OCI-LY1 (cell line): ENCODE results near the gene MLANA.

Experiments used
- EZH2 ChIP-seq: fragments of 200-600 bp; sonication (generic), shearing (Covaris generic); IDR thresholded peaks from 2 replicates; pipeline ENCODE4 v1.8.0; 2017; ENCODE audit warnings: borderline replicate concordance, mixed run types, mild to moderate bottlenecking, antibody characterized with exemption, low read length, moderate library complexity, mixed read lengths
- TF ChIP-seq, protein P1 (sequence below): fragments of 200-600 bp; sonication (generic), shearing (Covaris generic); IDR thresholded peaks from 2 replicates; pipeline ENCODE4 v1.5.1; 2017; ENCODE audit warnings: mild to moderate bottlenecking, antibody characterized with exemption, low read length, moderate library complexity, mixed read lengths

DNA sequence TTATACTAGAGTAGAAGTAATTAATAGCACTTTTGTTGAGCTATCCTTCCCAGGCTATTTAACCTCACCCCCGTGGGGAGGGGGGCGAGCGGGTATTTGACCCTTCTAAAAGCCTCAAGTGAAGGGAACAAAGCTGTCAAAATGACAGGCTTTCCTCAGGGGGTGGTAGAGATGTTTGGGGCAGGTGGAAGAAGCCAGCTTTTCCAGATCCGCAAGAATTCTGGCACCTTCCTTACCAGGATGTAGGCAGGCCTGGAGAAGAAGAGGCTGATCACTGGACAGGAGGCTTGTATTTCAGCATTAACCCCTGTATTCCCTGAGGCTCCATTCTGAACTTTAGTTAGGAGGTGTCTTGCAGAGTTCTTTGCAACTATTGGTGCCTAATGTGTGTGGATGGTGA lies 26.2 kb upstream of the MLANA start:
- TF ChIP-seq, protein P1, sequence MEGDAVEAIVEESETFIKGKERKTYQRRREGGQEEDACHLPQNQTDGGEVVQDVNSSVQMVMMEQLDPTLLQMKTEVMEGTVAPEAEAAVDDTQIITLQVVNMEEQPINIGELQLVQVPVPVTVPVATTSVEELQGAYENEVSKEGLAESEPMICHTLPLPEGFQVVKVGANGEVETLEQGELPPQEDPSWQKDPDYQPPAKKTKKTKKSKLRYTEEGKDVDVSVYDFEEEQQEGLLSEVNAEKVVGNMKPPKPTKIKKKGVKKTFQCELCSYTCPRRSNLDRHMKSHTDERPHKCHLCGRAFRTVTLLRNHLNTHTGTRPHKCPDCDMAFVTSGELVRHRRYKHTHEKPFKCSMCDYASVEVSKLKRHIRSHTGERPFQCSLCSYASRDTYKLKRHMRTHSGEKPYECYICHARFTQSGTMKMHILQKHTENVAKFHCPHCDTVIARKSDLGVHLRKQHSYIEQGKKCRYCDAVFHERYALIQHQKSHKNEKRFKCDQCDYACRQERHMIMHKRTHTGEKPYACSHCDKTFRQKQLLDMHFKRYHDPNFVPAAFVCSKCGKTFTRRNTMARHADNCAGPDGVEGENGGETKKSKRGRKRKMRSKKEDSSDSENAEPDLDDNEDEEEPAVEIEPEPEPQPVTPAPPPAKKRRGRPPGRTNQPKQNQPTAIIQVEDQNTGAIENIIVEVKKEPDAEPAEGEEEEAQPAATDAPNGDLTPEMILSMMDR: no peak
- TF ChIP-seq EZH2: no peak
